GM23248 (cell line): ENCODE data around the gene RAI14.

ENCODE experiments used
- EZH2 ChIP-seq: fragments of 200-600 bp; sonication (generic); IDR thresholded peaks from 2 replicates; pipeline ENCODE4 v1.6.1; 2018; ENCODE audit warnings: antibody characterized with exemption, mild to moderate bottlenecking; ENCODE audit not compliant: insufficient read depth, poor library complexity, severe bottlenecking
- EZH2phosphoT487 ChIP-seq: fragments of 200-600 bp; sonication (generic); IDR thresholded peaks from 2 replicates; pipeline ENCODE4 v1.6.1; 2018; ENCODE audit warnings: antibody characterized with exemption, moderate library complexity, mild to moderate bottlenecking, low read depth; ENCODE audit not compliant: insufficient read depth

GRCh38 chr5:34639852-34640626, 16.1 kb upstream of the RAI14 start:
- TF ChIP-seq EZH2 (no peak), EZH2phosphoT487 (no peak)
